H1 (cell line): Measurements from ENCODE around the gene MBIP. TPM values are rescaled to one million over a fixed set of nuclear protein-coding genes. Genes with fewer than 3 reads are reported as not detected.

ENCODE experiments used
- BCL11A ChIP-seq, 2 experiments: IDR thresholded peaks; one replicate each; pipeline ENCODE4 v1.6.1; 2011; ENCODE audit warnings: low read depth in 2 of 2, low read length in 2 of 2, mild to moderate bottlenecking in 2 of 2
- TAF7 ChIP-seq: optimal IDR thresholded peaks from 2 replicates; pipeline ENCODE3; 2011; ENCODE audit warnings: low read depth, mild to moderate bottlenecking, inconsistent platforms, low read length, moderate library complexity, borderline replicate concordance
- polyA plus RNA-seq, 7 experiments: library from polyadenylated mRNA; depleted of rRNA in 3 of 7; stranded (reverse) in 5 of 7; unstranded in 2 of 7; fragments of >200 nt in 5 of 7; fragments of 200-250 nt in 2 of 7; gene quantifications; 1 replicate in 5 of 7; 2 replicates in 1 of 7; 4 replicates in 1 of 7; pipeline versions ENCODE4 v1.2.1 to v1.2.3, GENCODE V29; 2011 to 2013; ENCODE audit warnings: missing spikeins in 2 of 7, mixed read lengths in 2 of 7
- total RNA-seq: library from RNA; stranded (reverse); fragmentation: NEBNext Ultra II Directional; extraction: Animal tissue kit (Norgen Biotek cat#: 25700); gene quantifications from 2 replicates; pipeline ENCODE4 v1.2.1, GENCODE V29; 2021

Gene MBIP
- total and polyA plus RNA-seq, 2 of the 8 experiments (the other 6 are each of a cell fraction or from before 2014, with no cell fraction given): 15.0 to 27.4 TPM

DNA sequence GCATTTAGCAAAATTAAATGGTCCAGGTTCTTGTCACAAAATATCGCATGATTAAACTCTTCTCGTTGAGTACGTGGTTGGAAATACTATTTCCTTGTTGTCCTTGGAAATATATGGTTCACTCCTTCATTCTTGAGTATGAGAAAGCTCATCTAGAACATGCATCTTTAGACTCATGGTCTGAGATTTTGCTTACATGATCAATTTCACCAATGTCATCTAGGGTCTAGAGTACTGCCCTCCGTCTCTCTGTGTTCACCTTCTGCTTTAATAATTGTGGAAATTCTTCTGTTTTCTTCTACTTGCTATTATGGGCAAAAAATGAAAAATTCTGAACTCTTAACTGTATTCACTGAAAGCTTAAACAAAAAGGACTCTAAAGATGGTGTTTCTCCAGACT, 25.9 kb downstream of the MBIP start (continued):
- TF ChIP-seq TAF7 (no peak), BCL11A (IDR thresholded peaks at IDR 0.05; ENCODE audit: low read depth in 2 of 2, low read length in 2 of 2) (no peak)
